Endometrial microvascular endothelial cells (primary cell): ENCODE measurements around the gene PNPO. TPM values are rescaled to one million over a fixed set of nuclear protein-coding genes. Genes with fewer than 3 reads are reported as not detected.

Source experiments
- in situ Hi-C: cut with HindIII; loops from 2 replicates; pipeline ENCODE4 v1.10.0; 2017; ENCODE audit warnings: low sequenced_read_pairs, low pct_unique_long_range_greater_than_20kb; ENCODE audit errors: inconsistent ontology term
- total RNA-seq: library from RNA; depleted of rRNA; stranded (reverse); fragments of >200 nt; gene quantifications from one replicate; pipeline ENCODE4 v1.2.3, GENCODE V29; 2015; ENCODE audit errors: inconsistent ontology term

Gene PNPO
- 42.4 TPM for total RNA-seq

DNA sequence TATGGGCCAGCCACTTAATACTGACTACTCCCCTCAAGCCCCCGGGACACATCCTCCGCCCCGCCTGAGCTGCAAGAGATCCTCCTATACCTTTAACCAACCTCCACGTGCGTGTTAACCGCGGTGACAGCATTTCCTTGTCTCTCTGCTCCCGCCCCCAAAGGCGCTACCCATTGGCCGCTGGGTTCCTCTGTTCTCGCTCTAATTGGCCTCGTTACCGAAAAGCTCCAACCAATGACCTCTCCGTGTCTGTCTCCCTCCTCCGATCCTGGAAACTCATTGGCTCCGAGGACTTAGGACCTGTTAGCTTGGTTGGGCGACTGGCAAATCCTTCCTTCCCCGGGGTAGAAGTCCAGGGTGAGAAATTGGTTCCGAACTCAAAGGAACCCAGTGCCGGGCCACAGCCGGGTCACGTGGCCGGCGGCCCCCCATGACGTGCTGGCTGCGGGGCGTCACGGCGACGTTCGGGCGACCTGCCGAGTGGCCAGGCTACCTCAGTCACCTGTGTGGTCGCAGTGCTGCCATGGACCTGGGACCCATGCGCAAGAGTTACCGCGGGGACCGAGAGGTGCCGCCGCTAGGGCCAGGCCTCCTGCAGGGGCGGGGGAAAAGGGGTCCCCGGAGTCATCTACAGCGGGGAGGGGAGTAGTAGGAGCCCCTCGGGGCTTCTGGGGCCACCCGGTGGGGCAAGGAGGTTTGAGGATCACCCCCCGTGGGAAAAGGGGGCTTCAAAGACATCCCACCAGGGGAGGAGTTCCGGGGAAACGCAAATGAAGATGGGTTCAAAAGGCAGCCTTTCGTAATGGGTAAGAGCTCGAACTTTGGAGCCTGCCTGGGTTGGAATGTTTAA lies at the start of gene PNPO:
TSS of gene PNPO (plus strand) at position 326 of the 850 bp plus-strand sequence. CDS start at position 431, 105 bp downstream.
- in situ Hi-C loops, result no loop called here

DNA sequence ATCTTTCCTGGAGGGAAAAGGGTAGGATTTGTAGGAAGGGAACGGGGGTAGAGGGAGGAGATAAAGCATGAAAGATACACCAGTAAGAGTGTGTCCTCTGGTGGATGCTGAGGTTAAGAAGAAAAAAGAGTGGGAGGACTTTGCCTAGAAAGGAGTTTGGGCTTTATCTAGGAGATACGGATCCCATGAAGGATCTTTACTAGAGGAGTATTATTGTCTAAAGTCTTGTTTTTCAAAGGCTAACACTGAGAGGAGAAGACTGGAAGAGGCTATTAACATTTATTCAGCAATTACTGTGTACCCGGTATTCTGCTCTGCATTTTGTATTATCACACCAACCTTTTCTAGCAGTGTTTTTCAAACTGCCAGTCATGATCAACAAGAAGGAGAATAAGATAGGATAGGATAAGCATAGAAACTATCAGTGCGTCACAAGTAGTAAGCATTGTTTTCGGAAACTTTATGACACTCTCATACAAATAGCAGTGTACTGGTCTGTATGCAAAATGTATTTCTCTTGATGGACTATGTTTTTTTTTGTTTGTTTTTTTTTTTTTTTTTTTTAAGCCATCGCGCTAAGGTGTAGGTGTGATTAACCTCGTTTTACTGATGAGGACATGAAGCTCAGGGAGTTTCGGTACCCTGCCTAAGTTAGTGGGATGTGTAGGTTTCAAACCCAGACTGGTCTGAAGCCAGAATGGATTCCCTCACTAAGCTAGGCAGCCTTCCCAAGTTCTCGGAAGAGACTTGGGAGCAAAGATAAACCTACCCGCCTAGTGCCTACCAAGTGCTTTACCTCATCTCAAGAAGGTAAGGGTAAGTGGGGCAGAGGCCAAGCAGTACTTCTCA lies 46.6 kb upstream of the PNPO start:
- in situ Hi-C loops, result no loop called here

DNA sequence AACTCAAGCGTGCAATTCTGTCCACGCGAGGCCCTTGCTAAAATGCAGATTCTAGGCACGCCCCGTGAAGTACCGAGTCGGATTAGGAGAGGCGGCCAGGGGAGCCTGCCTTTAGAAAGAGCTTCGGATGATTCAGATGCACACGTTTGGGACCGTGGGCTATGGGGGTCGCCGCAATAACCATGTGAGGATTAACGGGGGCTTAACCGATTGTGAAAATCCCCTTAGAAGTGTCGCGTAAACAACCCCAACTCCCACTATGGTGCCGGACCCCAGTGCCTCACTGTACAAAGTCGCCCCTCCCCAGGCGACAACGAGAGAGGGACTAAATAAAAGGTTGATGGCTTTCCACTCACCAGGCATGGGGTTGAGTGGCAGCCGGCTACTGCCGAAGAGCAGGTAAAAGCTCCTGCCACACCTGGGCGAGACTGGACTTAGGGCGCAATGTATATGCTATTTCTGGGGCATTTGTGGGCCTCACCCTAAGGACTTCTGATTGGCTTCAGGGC lies 46.0 kb upstream of the PNPO start:
- in situ Hi-C loops, result no loop called here

DNA sequence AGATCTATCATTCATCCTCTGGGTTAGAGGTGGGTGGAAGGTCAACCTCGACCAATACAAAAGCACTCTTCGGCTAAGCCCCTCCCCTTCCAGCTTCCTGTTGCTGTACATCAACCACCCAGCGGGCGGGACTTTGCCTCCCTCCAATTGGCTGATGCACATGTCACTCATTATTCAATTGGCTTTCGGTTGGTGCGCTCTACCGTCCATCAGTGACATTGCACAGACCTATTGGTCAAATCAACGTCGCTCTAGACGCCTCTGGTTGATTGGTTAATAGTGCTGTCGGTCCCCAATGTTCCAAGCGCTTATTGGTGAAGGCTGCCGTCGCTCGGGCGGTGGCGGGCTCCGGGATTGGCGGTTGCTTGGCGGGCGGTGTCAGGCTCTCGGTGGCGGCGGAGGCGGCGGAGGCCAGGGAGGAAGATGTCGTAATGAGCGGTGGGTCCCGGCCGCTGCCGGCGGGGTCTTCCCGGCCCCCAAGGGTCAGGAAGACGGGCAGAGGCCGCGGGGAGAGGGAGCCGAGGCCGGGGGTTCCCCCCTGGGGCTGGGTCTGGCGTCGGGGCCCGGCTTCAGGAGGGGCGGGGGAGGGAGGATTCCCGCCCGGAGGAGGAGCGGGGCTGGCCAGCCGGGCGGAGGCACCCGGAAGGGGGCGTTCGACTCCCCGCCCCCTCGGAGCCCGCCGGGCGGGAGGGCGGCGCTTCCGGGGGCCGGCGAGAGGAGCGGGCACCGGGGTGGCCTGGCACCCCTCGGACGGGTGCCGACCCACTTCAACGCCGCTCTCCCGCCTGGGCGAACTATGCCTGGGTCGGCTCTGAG lies 45.3 kb upstream of the PNPO start, which contains the start of gene SP2:
TSS of gene SP2 (plus strand) at position 381 of the 816 bp plus-strand sequence. CDS start at position 432, 51 bp downstream.
- in situ Hi-C loops, result no loop called here

DNA sequence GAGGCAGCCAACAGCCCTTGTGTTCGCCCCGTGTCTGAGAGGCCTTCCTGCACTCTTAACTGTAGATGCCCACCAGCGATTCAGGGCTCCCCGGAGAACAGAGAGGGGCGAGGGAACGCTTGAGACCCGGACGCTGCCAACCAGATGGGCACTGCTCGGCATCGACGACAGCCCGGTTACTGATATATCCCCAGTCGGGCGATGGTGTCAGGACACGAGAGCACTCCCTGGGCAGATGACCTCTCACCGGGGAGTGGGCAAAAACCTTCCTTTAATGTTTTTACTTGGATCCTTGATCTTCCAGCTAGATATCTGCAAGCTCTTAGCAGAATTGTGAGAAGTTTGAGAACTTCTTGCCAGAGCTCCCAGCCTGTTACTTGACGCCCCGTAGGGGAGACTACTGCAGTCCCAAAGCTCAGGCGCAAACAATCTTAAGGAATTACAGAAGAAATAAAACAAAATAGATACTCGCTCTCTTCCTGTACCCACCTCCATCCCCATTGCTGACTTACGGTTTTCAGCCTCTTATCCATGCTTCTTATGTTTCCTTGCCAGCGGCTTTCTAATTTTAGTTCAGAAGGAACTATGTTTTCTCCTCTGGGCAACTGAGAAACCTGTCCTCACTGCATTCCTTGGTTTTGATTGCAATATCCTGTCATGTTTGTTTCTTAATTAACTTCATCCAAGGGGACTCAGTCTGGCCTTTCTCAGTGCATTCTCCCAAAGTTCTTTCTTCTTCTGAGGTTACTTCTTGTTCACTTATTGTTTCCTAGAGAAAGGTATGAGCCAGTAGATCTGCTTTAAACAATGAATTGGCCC lies 44.5 kb upstream of the PNPO start:
- in situ Hi-C loops, result no loop called here

DNA sequence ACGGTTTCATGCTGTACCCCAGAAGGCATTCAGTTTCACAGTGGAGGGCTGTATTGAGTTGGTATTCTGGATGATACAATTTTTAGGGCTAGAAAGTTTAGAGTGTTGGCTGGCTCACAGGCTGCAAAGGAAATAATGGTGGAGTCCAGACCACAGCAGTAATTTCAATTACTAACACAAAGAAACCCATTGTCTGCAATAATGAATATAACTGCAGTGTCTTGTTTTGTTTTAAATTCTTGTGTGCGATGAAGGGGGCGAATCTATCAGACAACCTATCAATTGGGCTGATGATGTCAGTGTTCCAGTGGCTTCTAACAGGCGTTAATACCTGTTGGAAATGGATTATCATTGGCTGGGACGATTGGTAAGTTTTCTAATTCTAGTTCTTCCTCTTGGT lies 43.8 kb upstream of the PNPO start:
- in situ Hi-C loops, result no loop called here

DNA sequence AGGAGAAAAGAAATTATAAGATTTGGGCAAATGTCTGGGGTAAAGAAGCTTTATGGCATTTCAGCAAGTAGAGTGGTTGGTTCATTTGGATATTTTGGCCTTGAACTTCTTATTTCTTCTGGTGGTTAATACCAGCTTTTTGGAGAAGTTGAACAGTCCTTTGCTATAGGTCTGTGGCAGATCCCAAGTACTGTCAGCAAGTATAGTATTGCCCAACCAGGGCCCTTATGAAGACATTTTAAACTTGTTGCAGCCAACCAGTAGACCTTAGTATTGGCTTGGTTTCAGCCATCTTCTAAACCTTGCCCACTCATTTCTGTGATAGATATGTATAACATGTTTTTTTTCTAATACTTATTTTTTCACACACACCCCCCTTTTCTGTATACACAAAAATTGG lies 43.1 kb upstream of the PNPO start:
- in situ Hi-C loops, result no loop called here

DNA sequence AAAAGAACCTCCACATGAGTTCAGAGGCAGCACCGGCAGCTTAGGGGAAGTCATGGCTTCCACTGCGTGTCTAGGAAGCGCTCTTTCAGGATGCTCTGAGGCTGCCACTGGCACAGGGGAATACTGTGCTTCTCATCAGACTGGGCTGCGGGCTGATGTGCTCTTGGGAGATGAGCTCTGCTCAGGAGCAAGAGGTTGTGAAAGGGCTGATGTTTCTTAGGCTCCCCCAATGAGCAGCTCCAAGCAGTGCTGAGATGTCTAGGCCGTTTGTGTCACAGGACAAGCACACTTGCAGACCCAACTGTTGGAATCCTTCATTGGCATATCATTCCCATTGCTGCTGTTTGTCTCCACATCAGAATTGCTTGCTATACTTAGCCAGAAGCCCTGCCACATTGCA lies 41.7 kb upstream of the PNPO start:
- in situ Hi-C loops, result no loop called here

DNA sequence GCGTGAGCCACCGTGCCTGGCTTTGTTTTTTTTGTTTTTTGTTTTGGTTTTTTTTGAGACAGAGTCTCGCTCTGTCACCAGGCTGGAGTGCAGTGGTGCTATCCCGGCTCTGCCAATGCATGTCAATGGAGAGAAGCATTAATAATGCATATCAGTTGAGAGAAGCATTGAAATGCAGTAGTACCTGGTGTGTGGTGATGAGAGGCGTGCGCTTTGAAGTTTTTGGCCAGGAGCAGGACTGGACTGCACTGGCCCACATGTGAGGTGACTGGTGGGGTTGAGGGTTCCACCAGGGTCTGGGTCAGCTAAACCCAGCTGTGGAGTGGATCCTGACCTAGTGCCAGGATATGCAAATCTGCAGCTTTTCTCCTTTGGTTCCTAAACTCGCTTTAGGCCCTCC lies 39.9 kb upstream of the PNPO start:
- in situ Hi-C loops, result no loop called here

DNA sequence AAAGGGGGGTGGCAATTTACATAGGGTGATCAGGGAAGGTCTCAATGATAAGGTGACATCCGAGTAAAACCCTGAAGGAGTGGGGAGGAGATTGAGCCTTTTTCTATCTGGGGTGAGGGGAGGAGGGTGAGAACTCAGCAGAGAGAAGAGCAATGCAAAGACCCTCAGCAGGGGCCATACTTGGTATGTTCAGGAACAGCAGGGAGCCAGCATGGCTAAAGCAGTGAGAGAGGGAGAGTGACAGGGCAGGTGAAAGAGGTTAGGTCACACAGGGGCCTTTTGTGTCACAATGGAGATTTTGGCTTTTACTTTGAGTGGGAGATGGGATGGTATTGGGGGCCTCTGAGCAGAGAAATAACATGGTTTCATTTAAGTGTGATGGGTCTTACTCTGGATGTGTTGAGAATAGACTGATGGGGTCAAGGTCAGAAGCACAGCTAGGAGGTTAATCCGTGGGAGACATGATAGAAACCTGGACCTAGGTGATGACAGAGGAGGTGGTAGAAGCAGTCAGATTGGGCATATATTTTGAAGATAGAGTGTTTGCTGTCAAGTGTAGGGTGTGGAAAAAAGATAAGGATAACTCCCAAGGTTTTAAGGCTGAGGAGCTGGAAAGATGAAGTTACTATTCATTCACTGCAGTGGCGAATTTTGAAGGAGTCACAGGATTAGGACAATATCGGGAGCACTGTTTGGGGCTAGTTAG lies 39.2 kb upstream of the PNPO start:
- in situ Hi-C loops, result no loop called here

DNA sequence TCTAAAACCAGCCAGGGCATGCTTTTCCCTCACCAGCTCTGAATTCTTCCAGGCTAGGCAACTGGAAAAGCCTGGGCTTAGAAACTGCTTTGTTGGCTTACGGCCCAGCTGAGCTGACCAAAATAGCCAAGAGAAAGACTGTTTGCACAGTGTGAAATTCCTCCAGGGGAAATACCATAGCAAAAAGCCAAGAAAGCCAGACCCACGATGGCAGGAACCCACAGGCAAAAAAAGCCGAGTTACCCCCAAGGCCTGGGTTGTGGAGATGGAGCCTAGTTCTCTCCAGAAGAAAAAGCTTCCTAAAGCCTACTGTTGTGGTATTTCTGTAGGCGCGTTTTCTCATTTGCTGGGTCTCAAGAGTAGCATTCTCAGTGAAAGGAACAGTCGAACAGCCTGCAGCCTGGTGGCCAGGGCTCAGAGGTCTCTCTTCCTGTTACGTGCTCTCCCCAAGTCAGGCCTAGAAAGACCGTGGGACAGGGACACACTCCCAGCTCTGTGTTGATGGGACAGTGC lies 36.1 kb upstream of the PNPO start:
- in situ Hi-C loops, result no loop called here

DNA sequence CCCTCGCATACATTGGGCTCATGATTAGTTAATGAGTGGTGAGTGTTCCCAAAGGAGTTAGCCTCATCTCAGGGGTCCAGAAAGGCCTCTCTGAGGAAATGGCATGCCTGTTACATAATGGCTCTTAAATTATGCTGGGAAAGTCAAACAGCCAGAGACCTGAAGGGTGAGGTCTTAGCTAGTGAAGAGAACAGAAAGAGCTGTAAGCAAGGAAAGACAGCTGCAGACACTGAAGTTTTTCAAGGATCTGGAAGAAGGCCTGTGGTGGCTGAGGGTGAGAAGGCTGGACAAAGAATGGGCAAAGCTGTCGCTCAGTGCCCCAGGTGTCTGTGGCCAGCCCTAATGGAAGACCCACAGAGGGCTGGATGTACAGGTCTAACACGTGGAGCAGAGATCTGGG lies 34.9 kb upstream of the PNPO start:
- in situ Hi-C loops, result no loop called here

DNA sequence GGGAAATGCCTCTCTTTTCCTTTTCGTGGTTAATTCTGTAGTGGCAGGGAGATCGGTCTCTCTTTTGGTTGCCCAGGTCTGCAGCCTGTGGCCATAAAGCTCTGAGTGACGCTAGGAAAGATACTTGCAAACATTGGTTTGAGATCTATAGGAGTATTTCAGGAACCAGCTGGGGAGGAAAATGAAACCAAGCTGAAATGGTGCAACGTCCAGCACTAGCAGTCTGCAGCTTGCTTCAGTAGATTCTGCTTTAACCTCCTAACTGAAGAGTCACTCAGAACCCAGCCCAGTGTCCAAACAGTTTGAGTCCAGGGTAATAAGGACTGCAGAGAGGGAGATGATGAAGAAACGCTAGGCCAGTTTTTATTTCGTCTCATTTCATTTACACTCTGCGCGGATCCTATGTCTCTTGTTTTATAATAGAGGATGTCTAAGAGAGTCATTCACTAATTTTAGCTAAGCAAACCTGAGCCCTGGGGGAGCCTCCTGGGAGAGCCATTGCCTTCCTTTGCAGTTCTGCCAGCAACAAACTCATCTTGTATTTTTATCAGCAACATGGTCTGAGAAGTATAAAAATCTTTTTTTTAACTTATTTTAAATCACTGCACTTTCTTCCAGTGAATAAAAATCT lies 33.3 kb upstream of the PNPO start:
- in situ Hi-C loops, result no loop called here

DNA sequence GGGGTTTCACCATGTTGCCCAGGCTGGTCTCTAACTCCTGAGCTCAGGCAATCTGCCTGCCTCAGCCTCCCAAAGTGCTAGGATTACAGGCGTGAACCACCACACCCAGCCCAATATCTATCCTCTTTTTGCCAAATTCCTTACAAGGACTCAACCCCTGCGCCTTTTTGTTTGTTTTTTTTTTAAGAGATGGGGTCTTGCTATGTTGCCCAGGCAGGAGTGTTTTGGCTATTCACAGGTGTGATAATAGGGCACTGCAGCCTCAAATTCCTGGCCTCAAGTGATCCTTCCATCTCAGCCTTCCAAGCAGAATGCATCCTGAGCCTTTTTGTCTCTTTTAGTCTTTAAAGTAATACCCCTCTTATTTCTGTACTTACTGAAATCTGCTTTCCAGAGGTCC lies 28.3 kb upstream of the PNPO start:
- in situ Hi-C loops, result no loop called here

DNA sequence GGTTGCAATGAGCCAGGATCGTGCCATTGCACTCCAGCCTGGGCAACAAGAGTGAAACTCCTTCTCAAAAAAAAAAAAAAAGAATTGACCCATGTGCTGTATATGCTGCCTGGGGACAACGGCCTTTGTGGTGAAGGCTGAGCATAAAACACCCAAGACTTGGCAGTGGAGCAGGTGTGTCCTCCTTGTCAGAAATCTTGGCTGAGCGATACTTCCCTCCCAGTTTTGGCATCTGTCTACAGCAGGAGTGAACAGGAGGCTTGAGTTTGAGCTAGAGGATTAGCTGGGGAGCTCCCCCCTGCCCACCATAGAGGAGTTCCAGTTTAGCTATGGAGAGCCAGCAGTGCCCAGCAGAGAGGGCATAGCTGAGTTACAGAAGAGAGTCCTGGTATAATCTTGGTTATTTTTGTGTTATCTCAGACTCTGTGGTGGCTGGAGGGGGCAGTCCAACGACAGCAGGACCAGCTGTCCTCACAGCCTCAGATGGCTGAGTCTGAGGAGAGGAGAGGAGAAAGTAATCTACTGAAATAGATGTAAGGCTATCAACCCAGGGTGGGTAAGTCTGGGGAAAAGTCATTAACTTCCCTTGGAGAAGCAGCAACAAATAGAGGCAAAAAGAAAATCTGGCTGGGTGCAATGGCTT lies 26.9 kb upstream of the PNPO start:
- in situ Hi-C loops, result no loop called here

DNA sequence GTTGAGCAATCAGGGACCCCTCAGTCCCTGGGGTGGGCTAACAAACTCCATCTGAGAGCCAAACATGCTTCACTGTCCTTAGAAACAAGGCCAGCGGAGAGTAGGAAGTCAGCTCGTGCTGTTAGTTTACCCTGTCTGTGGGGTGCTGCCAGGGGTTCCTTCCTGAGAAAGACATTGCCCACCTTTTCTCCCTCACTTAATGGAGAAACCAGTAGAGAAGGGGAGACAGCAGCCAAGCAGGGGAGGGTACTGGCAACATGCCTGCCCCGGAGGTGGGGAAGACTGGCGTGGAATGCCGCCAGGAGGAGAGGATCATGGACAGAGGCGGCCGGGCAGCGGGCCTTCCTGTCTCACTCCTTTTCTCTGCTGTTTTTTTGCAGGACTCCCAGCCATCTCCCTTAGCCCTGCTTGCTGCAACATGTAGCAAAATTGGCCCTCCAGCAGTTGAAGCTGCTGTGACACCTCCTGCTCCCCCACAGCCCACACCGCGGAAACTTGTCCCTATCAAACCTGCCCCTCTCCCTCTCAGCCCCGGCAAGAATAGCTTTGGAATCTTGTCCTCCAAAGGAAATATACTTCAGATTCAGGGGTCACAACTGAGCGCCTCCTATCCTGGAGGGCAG lies 25.5 kb upstream of the PNPO start:
- in situ Hi-C loops, result no loop called here
